LNCaP clone FGC (cell line): Measurements from ENCODE around the gene CENPP.

Source experiments
- DNase-seq: peaks from one replicate; pipeline ENCODE4 v3.0.0-alpha.2; 2011; ENCODE audit warnings: low read depth
- H3K4me3 ChIP-seq: 2 replicates; pipeline ENCODE4 v1.5.1; 2011; ENCODE audit warnings: mild to moderate bottlenecking, low read depth, low read length, control low read depth
- TF ChIP-seq, protein P1 (sequence below): IDR thresholded peaks from 2 replicates; pipeline ENCODE4 v1.5.1; 2012; ENCODE audit warnings: mild to moderate bottlenecking; ENCODE audit not compliant: control insufficient read depth, insufficient read depth; ENCODE audit errors: extremely low read depth

CENPP gene

DNA sequence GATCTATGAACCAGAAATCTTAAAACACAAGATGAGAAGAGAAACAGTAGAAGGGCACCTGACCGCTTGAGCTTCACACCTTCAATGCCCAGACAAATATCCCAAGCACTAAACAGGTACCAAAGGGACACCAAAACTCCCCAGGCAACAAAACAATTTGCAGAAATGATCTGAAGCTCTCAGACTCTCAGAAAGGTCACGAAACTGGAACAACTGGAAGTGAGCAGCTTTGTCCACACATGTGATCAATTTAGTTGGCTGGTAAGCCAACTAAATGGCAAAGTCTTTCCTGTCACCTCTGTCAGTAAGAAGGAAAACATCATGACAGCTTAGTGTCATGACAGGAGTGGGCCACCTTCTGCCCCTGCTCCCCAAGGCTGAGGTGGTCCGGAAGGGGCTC is 340.1 kb downstream of the CENPP start:
- TF ChIP-seq, protein P1, sequence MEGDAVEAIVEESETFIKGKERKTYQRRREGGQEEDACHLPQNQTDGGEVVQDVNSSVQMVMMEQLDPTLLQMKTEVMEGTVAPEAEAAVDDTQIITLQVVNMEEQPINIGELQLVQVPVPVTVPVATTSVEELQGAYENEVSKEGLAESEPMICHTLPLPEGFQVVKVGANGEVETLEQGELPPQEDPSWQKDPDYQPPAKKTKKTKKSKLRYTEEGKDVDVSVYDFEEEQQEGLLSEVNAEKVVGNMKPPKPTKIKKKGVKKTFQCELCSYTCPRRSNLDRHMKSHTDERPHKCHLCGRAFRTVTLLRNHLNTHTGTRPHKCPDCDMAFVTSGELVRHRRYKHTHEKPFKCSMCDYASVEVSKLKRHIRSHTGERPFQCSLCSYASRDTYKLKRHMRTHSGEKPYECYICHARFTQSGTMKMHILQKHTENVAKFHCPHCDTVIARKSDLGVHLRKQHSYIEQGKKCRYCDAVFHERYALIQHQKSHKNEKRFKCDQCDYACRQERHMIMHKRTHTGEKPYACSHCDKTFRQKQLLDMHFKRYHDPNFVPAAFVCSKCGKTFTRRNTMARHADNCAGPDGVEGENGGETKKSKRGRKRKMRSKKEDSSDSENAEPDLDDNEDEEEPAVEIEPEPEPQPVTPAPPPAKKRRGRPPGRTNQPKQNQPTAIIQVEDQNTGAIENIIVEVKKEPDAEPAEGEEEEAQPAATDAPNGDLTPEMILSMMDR, result no peak
- H3K4me3 ChIP-seq, result peak overlapping the region; percentile 25
- peak; percentile 79 for DNase-seq

DNA sequence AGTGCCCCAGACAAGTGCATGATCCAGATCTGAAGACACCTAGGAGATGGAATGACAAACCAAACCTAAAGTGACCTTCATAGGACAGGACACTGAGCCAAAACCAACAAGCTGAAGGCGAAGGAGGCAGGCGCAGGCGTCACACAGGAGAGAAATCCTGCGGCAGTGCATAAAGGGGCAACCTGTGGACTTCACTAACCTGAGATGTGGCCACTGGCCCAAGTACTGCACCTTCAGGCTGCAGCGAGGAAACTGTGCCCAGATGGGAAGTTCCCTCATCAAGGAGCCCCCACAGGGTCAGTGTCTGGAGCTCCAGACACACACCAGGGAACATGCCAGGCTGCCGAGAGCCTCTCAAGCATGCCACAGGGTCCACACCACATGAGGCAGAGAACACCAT is 340.5 kb downstream of the CENPP start:
- peak; percentile 27 for DNase-seq
- TF ChIP-seq, protein P1, result no peak
- peak overlapping the region; percentile 25 for H3K4me3 ChIP-seq

DNA sequence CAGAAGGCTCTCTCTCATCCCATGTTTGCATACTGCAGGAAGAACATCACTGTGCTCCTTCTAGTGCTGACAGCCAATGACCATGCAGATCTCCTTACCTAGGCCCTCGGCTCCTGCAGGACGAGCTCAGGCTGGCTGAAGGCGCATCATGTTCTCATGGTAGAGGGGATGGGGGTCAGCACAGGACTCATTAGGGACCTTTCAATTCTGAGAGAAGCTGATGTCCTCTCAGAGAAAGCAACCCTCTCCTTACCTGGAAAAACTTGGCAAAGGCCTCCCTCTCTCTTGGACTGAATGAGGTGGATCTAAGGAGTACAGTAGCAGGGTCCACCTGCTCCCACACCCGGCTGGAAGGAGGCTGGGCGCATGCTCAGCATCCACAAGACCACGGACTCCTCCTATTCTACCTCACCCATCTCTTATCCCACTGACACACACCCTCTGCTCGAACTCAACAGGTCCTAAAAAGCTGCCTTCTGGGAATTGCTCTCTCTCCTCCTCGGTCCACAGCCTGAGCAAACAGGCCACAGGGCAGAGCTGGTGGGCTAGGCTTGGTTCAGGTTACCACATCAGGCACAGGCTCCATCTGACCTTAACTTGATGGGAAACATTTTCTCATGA is 341.3 kb downstream of the CENPP start:
- H3K4me3 ChIP-seq, result no peak overlapping the region
- no peak for DNase-seq
- TF ChIP-seq, protein P1, result no peak

DNA sequence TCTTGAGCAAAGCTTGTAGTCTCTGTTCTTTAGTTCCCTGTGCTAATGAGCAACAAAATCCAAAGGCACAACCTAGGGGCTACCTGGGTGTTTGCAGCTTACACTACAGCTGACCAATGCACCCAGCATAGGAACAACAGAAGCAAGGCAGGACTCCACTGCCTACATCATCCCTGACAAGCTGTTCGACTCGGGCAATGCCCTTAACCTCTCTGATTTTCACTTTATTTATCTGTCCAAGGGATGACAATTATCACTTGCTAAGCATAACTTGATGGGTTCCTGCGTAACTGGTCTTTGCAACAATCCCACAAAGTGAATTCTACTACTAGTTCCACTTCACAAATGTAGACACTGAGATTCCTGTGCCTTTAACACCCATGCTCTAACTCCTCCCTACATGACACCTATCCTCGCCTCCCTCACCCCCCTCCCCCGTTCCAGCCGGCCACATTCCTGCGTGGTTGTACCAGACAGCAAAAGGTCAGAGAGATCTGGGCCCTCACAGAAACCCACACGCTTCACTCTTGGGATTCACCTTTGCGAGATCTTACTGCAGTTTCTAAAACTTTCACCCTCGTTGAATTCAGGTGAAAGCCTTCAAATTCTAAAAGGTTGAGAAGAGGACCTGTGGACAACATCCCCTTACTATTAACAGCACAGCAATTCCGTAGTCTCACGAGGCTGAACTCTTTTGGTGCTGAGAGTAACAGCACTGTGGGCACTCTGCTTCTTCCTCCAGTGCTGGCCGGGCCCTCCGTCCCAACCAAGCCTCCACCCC is 343.2 kb downstream of the CENPP start:
- peak overlapping the region; percentile 60 for H3K4me3 ChIP-seq
- TF ChIP-seq, protein P1, result no peak
- DNase-seq, result no peak

DNA sequence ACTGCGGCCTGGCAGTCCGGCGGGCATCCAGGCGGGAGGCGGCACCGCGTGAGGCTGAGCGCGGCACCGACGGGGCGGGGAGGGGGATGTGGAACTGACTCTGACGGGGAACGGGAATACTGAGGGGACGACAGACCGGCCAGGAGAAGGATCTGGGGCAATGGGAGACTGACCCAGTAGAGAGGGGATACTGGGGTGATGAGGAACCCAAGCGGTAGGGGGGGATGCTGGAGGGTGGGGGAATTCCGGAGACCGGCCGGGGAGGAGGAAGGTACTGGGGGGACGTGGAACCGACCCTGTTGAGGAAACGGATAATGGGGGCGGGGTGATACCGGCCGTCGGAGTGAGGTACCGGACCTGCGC is 343.8 kb downstream of the CENPP start:
- DNase-seq, result no peak
- TF ChIP-seq, protein P1, result no peak
- peak overlapping the region; percentile 60 for H3K4me3 ChIP-seq
